B cell (primary cell): ENCODE measurements around the gene TPP2. TPM values are rescaled to one million over a fixed set of nuclear protein-coding genes. Genes with fewer than 3 reads are reported as not detected.

ENCODE experiments used
- ATAC-seq: fragments of 200-7000 bp; cut with Tn5 transposase; one replicate; pipeline ENCODE4 v1.10.0; 2021; ENCODE audit warnings: low read depth, mild to moderate bottlenecking, moderate number of reproducible peaks, moderate library complexity
- CTCF ChIA-PET: fragments of 350-600 bp; sonication (Branson Sonifier 250); formaldehyde crosslinking; loops from one replicate; lab custom pipeline; 2021; ENCODE audit warnings: antibody characterized with exemption, inconsistent platforms; lab: Charles Lee
- POLR2A ChIA-PET: fragments of 350-600 bp; sonication (Branson Sonifier 250); formaldehyde crosslinking; loops from one replicate; lab custom pipeline; 2021; ENCODE audit warnings: antibody characterized with exemption; lab: Charles Lee
- DNase-seq: peaks from one replicate; pipeline ENCODE4 v3.0.0; 2013
- H2AFZ ChIP-seq: 2 replicates; pipeline ENCODE4 v1.6.1; 2012; ENCODE audit warnings: mild to moderate bottlenecking, low read depth, low read length; ENCODE audit not compliant: insufficient read depth, poor library complexity, severe bottlenecking
- H3K27ac ChIP-seq, 2 donors: 1 replicate in 1 of 2; 2 replicates in 1 of 2; pipeline ENCODE4 v1.5.1; 2012 to 2013; ENCODE audit warnings: low read length in 2 of 2, mild to moderate bottlenecking in 2 of 2, moderate library complexity in 1 of 2
- H3K27me3 ChIP-seq, 4 experiments: fragments of 200-600 bp in 1 of 4; sonication (generic) in 1 of 4; replicated peaks in 1 of 4; 1 replicate in 2 of 4; 2 replicates in 2 of 4; pipeline versions ENCODE4 v1.6.1 to v1.7.0; 2013 to 2016; ENCODE audit warnings: low read length in 3 of 4, mild to moderate bottlenecking in 2 of 4, mixed read lengths in 1 of 4, moderate library complexity in 1 of 4; ENCODE audit not compliant: insufficient read depth in 4 of 4, control insufficient read depth in 3 of 4; ENCODE audit errors: control extremely low read depth in 1 of 4
- H3K36me3 ChIP-seq, 2 experiments: replicated peaks in 1 of 2; 1 replicate in 1 of 2; 2 replicates in 1 of 2; pipeline versions ENCODE4 v1.6.1 to v1.7.1; 2013; ENCODE audit warnings: low read length in 1 of 2; ENCODE audit not compliant: insufficient read depth in 2 of 2, control insufficient read depth in 1 of 2; ENCODE audit errors: control extremely low read depth in 1 of 2, extremely low read depth in 1 of 2
- H3K4me1 ChIP-seq, 2 donors: fragments of 200-600 bp in 1 of 2; sonication (generic) in 1 of 2; 1 replicate in 1 of 2; 2 replicates in 1 of 2; pipeline versions ENCODE4 v1.5.1 to v1.6.1; 2013 to 2017; ENCODE audit warnings: low read length in 2 of 2; ENCODE audit not compliant: control insufficient read depth in 2 of 2, insufficient read depth in 2 of 2
- H3K4me2 ChIP-seq: replicated peaks from 2 replicates; pipeline ENCODE3; 2012; ENCODE audit warnings: mild to moderate bottlenecking, low read depth, low read length; ENCODE audit not compliant: poor library complexity, severe bottlenecking
- H3K4me3 ChIP-seq, 5 experiments: fragments of 200-600 bp in 1 of 5; sonication (generic) in 1 of 5; 1 replicate in 3 of 5; 2 replicates in 2 of 5; pipeline versions ENCODE4 v1.5.1 to v1.7.0; 2011 to 2016; ENCODE audit warnings: low read length in 4 of 5, mild to moderate bottlenecking in 4 of 5, low read depth in 2 of 5, control low read depth in 1 of 5, moderate library complexity in 1 of 5; ENCODE audit not compliant: insufficient read depth in 1 of 5; ENCODE audit errors: control extremely low read depth in 1 of 5, extremely low read depth in 1 of 5
- H3K79me2 ChIP-seq: fragments of 200-600 bp; sonication (generic); one replicate; pipeline ENCODE4 v1.6.0; 2016; ENCODE audit warnings: low read length; ENCODE audit not compliant: control insufficient read depth, insufficient read depth
- H3K9ac ChIP-seq: fragments of 200-600 bp; sonication (generic); 2 replicates; pipeline ENCODE4 v1.6.1; 2017; ENCODE audit warnings: mild to moderate bottlenecking, low read length, moderate library complexity
- H3K9me3 ChIP-seq, 3 donors: one replicate each; pipeline versions ENCODE4 v1.6.1 to v1.7.1; 2013; ENCODE audit warnings: low read length in 2 of 3; ENCODE audit not compliant: control insufficient read depth in 2 of 3, insufficient read depth in 1 of 3; ENCODE audit errors: control extremely low read depth in 1 of 3
- H4K20me1 ChIP-seq: 2 replicates; pipeline ENCODE4 v1.6.0; 2012; ENCODE audit warnings: mild to moderate bottlenecking, low read length; ENCODE audit not compliant: insufficient read depth, control insufficient read depth, poor library complexity, severe bottlenecking
- H3K27ac Mint-ChIP-seq: one replicate; pipeline ENCODE4 v1.8.0; 2021; ENCODE audit warnings: mixed read lengths
- H3K27me3 Mint-ChIP-seq: one replicate; pipeline ENCODE4 v1.8.0; 2021; ENCODE audit warnings: mixed read lengths
- H3K4me1 Mint-ChIP-seq: one replicate; pipeline ENCODE4 v1.8.0; 2021; ENCODE audit warnings: mixed read lengths
- H3K4me3 Mint-ChIP-seq: one replicate; pipeline ENCODE4 v1.8.0; 2021; ENCODE audit warnings: mixed read lengths
- H3K9me3 Mint-ChIP-seq: one replicate; pipeline ENCODE4 v1.8.0; 2022; ENCODE audit warnings: mixed read lengths; ENCODE audit not compliant: insufficient read depth
- CTCF ChIP-seq: fragments of 200-600 bp; IDR thresholded peaks from one replicate; pipeline ENCODE4 v1.8.0; 2022; ENCODE audit warnings: antibody characterized with exemption, mild to moderate bottlenecking
- EZH2 ChIP-seq: IDR thresholded peaks from 2 replicates; pipeline ENCODE4 v1.6.1; 2012; ENCODE audit warnings: borderline replicate concordance, low read depth, mild to moderate bottlenecking, moderate library complexity, low read length; ENCODE audit not compliant: insufficient read depth, poor library complexity, severe bottlenecking
- WGBS: methylation state at CpG from one replicate; pipeline ENCODE4 v1.1.5; 2013; ENCODE audit warnings: missing lambda C conversion rate; ENCODE audit not compliant: insufficient coverage; 5-methylcytosine and 5-hydroxymethylcytosine counted together
- intact Hi-C: fragments of 100-400 bp; cut with micrococcal nuclease; formaldehyde crosslinking; loops from one replicate; pipeline ENCODE4 v1.10.0; 2022
- polyA plus RNA-seq: library from polyadenylated mRNA; depleted of rRNA; stranded (reverse); fragments of >200 nt; gene quantifications from 2 replicates; pipeline ENCODE4 v1.2.3, GENCODE V29; 2012
- total RNA-seq, 2 donors: library from RNA; stranded (reverse); fragments of 120-200 nt in 1 of 2; gene quantifications; 1 replicate in 1 of 2; 2 replicates in 1 of 2; pipeline versions ENCODE4 v1.2.3 to v1.2.4, GENCODE V29; 2013 to 2022

The TPP2 gene
- total and polyA plus RNA-seq, 2 donors (not counting 1 experiment from before 2014, with no cell fraction given), result 22.1 to 51.1 TPM

GRCh38 chr13:102675115-102675514 is 78.3 kb downstream of the TPP2 start:
- DNase-seq (no peak), ATAC-seq (no peak)
- Histone ChIP-seq H3K79me2 (no peaks in the 10 kb centered on the region), H3K36me3 (peaks cover 10 to 50% of the 10 kb centered on the region in 2 experiments), H4K20me1 (no peaks in the 10 kb centered on the region), H3K9me3 (peaks cover 0 to 9% (median 4%) of the 10 kb centered on the region in 3 donors), H2AFZ (no peak overlapping the region), H3K27me3 (no peaks in the 10 kb centered on the region), H3K27ac (no peak overlapping the region), H3K4me2 (no peak overlapping the region), H3K4me1 (no peaks in the 10 kb centered on the region), H3K9ac (no peak overlapping the region), H3K4me3 (no peak overlapping the region)
- intact Hi-C loops, result no loop called here
- CTCF ChIA-PET, result no interaction called here
- Mint-ChIP-seq H3K4me3 (no peak overlapping the region), H3K9me3 (peaks cover 5% of the 10 kb centered on the region), H3K27me3 (no peaks in the 10 kb centered on the region), H3K4me1 (no peaks in the 10 kb centered on the region), H3K27ac (no peak overlapping the region)
- POLR2A ChIA-PET, result no interaction called here
- TF ChIP-seq CTCF (no peak), EZH2 (no peak)
- WGBS, result 100% methylated on average over 1 of the region's 3 CpGs

- Histone ChIP-seq H3K9ac (no peak overlapping the region), H3K36me3 (peaks cover 8 to 46% of the 10 kb centered on the region in 2 experiments), H3K4me1 (peaks cover 9 to 10% of the 10 kb centered on the region in 2 donors), H4K20me1 (no peaks in the 10 kb centered on the region), H2AFZ (no peak overlapping the region), H3K27ac (no peak overlapping the region), H3K79me2 (no peaks in the 10 kb centered on the region), H3K4me3 (no peak overlapping the region), H3K4me2 (no peak overlapping the region), H3K27me3 (no peaks in the 10 kb centered on the region), H3K9me3 (no peaks in the 10 kb centered on the region)
- intact Hi-C loops, result no loop called here
- ChIA-PET CTCF (no interaction called here), POLR2A (no interaction called here)
- ATAC-seq (no peak), DNase-seq (no peak)
- H3K9me3 Mint-ChIP-seq, result no peaks in the 10 kb centered on the region
- no peaks in the 10 kb centered on the region for H3K27me3 Mint-ChIP-seq
- TF ChIP-seq EZH2 (no peak), CTCF (no peak)
- peaks cover 10% of the 10 kb centered on the region for H3K4me1 Mint-ChIP-seq
- no peak overlapping the region for H3K27ac Mint-ChIP-seq
- 98% methylated on average over 4 of the region's 4 CpGs for whole genome bisulfite sequencing
- H3K4me3 Mint-ChIP-seq, result no peak overlapping the region
These were observed 80.3 kb downstream of the TPP2 start for GRCh38 chr13:102677122-102677521.
